HT-29 (cell line): ENCODE data around the gene AKR1D1. TPM values are rescaled to one million over a fixed set of nuclear protein-coding genes. Genes with fewer than 3 reads are reported as not detected.
"Not testable (repeated sequence)": the region's sequence is repeated elsewhere in the genome, so short reads cannot be mapped to it uniquely, and the experiment has no call there.

Experiments
- DNase-seq: peaks from one replicate; pipeline ENCODE4 v3.0.0-alpha.2; 2015; ENCODE audit warnings: low spot score
- total RNA-seq: library from RNA; depleted of rRNA; stranded (reverse); fragments of >200 nt; shearing (Covaris generic); gene quantifications from 2 replicates; pipeline ENCODE4 v1.2.3, GENCODE V29; 2014

AKR1D1 gene
- total RNA-seq, 1 experiment from 2014 or later = not detected

DNA sequence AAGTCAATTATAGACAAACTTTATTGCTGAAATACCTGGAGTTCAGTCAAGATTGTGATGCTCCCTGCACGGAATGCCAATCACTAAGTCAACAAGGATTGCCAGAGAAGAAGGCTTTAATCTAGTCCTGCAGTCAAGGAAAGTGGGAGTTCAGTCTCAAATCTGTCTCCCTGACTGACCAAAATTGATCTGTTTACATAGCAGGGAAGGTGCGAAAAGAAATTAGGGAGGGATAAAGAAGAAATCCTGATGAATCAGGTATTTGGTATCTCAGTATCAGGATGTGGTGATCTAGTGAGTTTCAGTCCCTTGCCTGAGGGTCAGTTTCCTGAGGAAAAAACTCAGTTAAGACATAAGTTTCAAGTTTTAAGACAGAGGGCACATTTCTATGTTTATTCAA is 2.1 kb upstream of the AKR1D1 start:
- DNase-seq = no peak

DNA sequence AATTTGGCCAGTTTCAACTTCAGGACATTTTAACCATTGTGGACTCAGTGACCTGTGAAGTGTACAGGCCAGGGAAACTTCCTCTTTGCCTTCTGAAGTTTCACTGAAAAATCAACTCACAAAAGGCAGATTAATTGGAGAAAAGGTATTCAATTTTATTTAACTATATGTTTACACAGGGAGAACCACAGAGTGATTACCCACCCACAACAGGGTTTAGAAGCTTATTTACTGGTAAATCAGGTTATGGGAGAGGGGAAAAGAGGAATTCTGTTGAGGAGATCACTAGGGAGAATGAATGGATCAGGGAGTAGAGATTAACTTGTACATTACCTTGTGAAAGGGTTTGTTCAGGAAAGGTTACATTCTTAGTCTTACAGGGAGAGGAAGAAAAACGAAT is 1.7 kb upstream of the AKR1D1 start:
- DNase-seq = peak; percentile 12

DNA sequence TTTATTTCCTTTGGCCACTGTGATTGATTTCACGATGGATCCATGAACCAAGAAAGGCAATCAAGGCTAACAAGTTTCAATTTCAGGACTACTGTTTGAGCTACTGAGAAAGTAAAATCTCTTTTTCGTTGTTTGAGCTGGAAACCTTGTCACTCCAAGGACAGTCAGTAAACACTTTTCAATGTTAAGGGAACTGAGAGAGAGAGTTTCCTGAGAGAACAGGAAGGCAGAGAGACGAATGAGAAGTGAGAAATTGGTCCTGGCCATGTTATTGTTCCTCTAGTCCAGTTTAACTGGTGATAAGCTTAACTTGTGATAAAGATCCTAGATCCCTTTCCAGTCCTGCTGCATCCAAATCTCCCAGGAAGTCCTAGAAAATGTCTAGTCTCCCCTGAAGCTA is 909 bp upstream of the AKR1D1 start:
- DNase-seq = no peak

DNA sequence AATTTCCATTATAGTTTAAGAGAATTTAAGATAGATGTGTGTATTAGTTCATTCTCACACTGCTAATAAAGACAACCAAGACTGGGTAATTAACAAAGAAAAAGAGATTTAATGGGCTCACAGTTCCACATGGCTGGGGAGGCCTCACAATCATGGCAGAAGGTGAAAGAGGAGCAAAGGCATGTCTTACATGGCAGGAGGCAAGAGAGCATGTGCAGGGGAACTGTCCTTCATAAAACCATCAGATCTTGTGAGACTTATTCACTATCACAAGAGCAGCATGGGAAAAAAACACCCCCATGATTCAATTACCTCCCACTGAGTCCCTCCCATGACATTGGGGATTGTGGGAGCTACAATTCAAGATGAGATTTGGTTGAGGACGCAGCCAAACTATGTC is 473 bp upstream of the AKR1D1 start:
- not testable (repeated sequence) for DNase-seq

DNA sequence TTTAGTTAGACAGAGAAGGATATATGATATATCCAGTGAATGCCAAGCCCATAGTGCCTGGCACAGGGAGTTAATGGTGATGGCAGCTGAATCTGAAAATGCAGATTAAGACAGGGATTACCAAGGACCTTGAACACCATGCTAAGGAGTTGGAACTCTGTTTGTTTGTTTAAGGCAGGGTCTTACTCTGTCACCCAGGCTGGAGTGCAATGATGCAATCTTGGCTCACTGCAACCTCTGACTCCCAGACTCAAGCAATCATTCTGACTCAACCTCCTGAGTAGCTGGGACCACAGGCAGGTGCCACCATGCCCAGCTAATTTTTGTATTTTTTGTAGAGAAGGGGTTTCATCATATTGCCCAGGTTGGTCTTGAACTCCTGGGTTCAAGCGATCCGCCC is 1.6 kb downstream of the AKR1D1 start:
- DNase-seq = no peak

DNA sequence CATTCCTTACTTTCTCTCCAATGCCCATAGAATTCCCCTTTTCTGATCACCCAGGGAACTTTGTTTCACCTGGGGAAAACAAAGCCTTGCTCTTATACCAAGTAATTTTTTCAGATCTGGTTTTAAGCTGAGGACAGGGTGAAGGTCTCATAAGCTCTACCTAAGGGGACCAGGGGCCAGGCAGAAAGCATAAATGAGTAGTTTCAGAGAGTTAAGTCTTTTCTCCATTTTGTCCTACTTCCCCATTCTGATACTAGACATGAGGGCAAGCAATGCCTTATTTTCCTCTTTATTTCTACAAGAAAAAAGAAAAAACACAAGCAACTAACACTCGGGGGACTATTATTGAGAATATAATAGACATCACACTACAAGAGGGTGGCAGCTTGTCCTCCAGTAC is 2.9 kb downstream of the AKR1D1 start:
- no peak for DNase-seq

DNA sequence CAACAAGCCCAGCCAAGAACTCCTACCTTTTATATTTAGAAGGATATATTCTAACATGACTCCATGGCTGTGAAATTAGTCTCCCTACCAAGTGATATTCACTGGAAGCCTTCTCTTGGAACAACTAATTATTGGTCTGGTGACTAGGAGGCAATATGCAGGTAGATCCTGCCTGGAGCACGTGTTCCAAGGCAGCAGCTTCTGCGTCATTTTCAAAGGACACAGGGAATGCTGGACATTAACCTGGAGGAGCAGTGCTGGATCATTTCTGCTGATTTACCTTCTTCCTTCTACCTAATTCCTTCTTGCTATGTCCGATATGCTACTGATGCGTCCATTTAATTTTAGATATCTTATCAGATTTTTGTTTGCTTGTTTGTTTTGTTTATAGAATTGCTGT is 5.6 kb downstream of the AKR1D1 start:
- DNase-seq = no peak

DNA sequence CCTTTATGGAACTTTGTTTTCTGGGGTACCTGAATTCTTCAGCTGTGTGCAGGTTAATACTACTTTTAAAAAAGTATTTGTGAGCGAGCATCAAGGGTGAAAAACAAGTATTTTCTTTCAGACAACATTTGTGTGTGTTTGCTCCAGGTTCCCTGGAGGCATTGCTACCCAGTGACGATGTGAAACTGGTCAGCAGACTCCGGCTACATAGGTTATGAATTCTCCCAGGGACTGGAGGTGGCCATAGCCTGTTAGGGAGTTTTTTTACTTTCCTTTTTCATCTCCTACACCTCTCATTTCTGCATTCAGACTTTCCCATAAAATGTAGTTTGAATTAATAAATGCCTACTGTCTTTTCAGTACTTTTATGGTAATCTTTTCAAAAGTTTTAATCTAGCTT is 7.6 kb downstream of the AKR1D1 start:
- DNase-seq = no peak

DNA sequence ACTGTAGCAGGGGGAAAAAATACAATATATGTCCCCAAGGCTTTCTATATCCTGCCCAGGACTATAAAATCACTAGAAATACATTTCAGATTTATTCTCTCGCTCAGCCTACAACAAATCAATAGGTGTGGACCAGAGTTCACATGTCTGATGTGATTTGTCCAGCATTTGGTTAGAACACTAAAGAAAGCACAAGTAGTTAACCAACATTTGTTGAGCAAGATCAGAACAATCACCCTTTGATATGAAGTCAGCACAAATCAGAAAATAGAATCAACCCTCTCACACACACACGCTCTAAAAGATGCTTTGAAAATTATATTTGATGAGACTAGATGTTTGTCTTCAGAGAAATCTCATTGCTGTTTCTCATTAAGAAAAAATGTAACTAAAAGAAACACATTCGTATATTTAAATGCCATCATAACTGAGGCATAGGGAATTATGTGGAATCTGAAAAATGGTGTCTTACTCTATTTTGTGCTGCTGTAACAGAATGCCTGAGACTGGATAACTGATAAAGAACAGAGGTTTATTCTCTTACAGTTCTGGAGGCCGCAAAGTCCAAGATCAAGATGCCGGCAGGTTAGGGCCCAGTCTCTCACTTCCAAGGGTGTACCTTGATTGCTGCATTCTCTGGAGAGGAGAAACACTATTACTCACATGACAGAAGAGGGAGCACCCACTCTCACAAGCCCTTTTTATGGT is 10.5 kb downstream of the AKR1D1 start:
- no peak for DNase-seq

DNA sequence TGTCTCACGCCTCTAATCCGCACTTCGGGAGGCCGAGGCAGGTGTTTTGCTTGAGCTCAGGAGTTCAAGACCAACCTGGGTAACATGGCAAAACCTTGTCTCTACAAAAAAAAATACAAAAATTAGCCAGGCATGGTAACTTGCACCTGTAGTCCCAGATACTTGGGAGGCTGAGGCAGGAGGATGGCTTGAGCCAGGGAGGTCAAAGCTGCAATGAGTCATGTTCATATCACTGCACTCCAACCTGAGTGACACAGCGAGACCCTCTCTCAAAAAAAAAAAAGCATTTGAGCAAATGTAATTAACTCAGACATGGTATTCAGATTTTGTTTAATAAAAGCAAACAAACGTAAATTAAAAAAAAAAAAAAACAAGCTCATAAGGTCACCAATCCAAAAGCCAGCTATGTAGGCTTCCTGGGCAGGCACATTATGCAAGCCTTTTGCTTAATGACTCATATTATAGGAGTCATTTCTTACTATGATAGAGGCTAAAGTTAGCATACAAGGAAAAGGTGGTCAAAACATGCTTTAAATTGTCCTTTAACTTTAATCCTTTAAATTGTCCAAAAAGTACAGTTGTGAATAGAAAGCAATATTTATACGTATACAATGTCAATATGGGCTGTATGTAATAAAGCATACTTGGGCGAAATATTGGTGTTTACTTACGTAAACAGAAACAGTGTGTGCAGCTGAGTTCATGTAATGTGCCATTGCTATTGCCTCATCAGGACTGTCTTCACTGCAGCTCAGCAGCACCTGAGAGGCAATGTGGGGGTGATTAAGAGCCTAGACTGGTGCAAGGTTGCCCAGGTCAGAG is 13.0 kb downstream of the AKR1D1 start:
- DNase-seq = peak; percentile 10

DNA sequence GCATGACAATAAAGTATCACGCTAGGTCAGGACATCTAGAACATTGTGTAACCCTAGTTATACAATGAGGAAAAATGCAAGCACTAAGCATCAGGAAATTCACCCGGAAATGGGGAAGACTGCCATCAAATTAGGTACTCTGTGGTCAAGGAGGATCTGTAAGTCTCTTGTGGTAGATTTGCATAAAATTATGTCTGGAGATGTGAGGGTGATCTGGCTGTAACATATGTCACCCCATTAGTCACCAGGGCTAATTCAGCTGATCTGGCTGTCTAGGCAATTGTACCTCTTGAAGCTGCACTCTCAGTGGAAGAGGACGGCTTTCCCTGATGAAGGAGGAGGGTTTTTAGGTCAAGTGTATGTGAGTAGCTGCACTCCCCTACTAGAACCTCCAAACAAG is 14.8 kb downstream of the AKR1D1 start:
- DNase-seq = no peak

DNA sequence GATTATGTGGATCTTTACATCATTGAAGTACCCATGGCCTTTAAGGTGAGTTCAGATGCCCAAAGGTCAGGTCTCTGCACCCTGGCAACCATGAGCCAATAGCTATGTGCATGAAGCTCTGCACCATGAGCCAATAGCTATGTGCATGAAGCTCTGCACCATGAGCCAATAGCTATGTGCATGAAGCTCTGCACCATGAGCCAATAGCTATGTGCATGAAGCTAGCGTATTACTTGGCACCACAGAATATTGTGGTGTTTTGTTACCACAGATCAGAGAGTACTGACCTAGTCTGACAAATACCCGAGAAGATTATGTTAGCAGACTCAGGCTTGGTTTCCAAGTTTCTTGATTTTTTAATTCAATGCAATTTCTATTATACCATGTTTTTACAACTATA is 15.6 kb downstream of the AKR1D1 start:
- not testable (repeated sequence) for DNase-seq

DNA sequence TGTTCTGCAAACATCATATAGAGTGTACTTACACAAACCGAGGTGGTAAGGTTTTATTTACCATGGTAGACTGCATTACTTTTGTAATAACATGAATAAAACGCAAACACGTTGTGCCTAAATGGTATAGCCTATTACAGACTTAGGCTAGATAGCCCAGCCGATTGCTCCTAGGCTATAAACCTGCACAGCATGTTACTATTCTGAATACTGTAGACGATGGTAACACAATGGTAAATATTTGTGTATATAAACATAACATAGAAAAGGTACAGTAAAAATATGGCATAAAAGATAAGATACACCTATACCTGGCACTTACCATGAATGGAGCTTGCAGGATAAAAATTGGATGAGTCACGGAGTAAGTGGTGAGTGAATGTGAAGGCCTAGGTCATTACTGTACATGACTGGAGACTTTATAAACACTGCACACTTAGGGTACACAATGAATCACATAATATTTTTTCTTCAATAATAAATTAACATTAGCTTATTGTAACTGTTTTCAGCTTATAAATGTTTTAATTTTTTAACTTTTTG is 16.3 kb downstream of the AKR1D1 start:
- DNase-seq = no peak

DNA sequence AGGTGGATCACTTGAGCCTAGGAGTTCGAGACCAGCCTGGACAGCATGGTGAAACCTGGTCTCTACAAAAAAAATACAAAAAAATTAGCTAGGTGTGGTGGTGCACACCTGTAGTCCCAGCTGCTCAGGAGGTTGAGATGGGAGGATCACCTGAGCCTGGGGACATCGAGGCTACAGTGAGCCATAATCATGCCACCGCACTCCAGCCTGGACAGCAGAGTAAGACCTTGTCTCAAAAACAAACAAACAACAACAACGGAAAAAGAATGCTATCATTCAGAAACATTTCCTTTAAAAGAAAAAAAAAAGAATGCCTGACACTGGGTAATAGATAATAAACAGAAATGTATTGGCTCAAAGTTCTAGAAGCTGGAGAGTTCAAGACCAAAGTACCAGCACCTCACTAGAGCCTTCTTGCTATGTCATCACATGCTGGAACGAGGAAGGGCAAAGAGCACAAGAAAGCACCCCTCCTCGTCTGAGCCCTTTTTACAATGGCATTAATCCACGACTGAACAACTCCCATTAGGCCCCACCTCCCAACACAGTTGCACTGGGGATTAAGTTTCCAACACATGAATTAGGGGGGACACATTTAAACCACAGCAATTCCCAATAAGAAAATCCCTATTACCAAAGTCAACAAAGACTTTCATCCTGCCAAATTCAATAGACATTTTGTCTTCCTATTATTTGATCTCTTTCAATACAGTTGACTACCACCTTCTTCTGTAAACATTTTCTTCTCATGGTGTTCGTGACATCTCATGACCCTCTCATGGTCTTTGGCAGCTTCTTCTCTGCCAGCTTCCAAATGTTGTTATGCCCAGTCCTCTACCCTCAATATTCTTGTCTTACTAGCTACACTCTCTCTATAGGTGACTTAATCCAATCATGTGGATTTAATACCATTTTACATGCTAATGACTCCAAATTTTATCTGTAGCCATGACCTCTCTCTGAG is 20.0 kb downstream of the AKR1D1 start:
- no peak for DNase-seq

DNA sequence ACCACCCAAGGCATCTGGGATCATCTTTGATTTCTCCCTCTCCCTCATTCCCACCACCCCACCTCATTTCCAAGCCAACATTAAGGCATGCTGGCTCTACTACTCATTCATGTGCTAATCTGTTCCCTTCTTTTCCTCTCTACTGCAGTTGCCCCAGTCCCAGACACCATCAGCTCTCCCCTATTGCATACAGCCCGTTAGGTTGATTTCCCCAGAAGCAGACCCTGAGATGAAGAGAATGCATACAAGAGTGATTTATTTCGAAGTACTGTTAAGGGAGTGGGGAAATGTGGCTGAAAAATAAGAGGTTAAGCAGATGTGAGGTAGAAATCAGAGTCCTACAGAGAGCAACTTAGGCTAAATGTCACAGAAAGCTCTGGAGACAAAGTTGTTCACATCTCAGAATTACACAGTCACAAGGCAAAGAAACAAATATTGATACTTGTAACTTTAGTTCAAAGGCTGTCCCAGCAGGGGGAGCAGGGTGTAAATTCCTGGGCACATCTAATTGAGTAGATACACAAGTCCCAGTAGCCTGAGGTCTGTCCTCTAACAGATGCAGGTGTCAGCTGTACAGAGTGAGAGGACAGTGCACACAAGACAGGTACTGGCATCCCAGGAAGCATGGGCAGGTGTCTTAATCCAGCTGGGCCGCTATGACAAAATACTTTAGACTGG is 20.9 kb downstream of the AKR1D1 start:
- DNase-seq = peak; percentile 75

DNA sequence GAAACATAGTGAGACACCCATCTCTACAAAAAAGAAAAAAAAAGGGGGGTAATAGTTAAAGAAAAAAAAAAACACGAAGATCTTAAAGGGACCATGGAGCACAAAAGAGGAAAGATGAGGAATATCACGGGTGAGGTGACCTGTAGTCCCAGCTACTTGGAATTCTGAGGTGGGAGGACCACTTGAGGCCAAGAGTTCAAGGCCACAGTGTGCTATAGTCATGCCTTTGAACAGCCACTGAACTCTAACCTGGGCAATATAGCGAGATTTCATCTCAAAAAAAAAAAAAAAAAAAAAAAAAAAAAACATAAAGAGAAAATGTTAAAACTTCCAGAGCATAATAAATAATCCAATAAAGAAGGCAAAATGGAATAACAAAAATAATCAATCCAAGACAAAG is 23.6 kb downstream of the AKR1D1 start:
- DNase-seq = no peak

DNA sequence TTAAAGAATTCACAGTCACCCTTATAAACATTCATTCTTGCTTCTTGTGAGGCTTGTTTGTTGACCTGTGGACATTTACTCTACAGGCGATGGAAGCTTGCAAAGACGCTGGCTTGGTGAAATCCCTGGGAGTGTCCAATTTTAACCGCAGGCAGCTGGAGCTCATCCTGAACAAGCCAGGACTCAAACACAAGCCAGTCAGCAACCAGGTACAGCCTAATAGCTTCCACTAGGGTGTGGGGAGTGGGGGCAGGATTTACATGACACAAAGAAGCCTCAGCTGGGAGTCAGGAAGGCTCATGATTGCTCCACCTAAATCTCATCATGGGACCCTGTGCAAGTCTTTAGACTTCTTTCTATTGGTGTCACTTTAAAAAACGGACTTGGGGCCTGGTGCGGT is 29.0 kb downstream of the AKR1D1 start:
- DNase-seq = no peak

DNA sequence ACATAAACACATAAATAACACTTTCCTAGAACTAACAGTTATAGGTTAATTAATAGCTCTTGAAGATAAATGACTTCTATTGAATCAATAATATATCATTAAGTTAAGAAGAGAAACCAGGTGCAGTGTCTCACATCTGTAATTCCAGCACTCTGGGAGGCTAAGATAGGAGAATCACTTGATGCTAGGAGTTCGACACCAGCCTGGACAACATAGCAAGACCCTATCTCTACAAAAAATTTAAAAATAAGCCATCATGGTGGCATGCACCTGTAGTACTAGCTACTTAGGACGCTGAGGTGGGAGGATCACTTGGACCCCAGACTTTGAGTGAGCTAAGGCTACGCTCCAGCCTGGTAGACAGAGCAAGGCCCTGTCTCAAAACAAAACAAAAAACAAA is 38.8 kb downstream of the AKR1D1 start:
- no peak for DNase-seq

DNA sequence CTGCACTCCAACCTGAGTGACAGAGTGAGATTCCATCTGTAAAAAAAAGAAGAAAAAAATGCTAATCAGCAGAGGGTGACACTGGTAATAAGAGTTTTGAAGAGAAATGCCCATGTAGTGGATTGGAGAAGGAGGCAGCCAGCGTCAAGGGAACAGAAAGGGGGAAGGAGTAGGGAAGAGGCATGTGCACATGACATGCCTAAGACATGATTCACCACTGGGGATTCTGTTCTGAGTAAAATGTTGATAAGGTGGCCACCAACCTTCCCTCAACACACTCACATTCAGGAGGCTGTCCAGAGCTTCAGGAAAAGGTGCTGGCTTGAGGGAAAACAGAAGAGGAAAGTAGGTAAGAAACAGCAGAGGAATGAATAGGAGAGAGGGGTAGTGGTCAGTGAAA is 39.9 kb downstream of the AKR1D1 start:
- no peak for DNase-seq

DNA sequence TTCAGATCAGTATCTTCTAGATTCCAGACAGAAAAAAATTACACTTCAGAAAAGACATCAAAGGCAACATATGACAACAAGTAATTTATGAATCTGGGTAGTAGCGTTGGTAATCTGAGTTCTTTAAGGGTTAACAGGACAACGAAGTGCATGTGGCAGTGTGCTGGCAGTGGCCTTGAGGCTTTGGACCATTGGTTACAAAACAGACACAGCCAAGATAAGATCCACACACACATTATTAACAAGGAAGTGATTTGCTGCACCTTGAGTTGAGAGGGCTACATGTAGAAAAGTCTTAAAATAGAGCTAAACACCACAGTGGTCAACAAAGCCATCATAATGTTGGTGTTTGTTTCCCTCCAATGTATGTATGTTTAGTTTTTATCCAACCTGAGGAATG is 40.6 kb downstream of the AKR1D1 start:
- DNase-seq = no peak

DNA sequence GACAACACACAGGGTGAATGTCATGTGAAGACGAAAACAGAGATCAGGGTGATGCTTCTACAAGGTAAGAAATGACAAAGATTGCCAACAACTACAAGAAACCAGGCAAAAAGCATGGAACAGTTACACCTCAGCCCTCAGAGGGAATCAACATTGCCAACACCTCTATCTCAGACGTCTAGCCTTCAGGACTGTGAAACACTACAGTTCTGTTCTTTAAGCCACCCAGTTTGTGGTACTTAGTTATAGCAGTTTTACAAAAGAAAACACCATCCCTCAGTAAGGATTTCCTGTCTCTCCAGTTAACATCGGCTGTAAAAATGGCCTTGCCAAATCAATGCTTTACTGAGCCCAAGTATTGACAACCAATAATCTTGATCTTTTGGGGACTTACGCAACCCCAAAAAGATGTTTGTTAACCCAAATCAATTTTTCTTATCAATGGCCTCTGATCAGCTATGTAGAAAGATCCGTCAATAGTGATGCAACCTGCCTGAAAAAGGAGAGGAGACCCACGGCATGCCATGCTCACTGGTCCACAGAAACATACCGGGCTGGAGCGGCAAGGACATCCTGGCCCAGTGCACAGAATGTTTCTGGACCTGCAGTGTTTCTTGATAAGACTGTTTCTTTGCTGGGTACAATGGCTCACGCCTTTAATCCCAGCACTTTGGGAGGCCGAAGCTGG is 44.0 kb downstream of the AKR1D1 start:
- no peak for DNase-seq
